Astrocyte (in vitro differentiated cells and primary cell): ENCODE results near the gene SLC23A3.

ENCODE experiments used
- CTCF ChIP-seq: IDR thresholded peaks from 2 replicates; pipeline ENCODE4 v1.5.1; 2011; ENCODE audit warnings: low read depth, mild to moderate bottlenecking, inconsistent platforms, low read length, moderate library complexity; ENCODE audit not compliant: insufficient read depth
- EZH2 ChIP-seq: IDR thresholded peaks from 2 replicates; pipeline ENCODE4 v1.6.1; 2012; ENCODE audit warnings: mild to moderate bottlenecking, low read length, inconsistent platforms; ENCODE audit not compliant: insufficient read depth

- TF ChIP-seq CTCF, result no peak
- no peak for TF ChIP-seq EZH2
Measured at GRCh38 chr2:219167997-219168396, 1.8 kb downstream of the SLC23A3 start.
